Cortex of kidney (tissue), 1 donor: ENCODE results near the gene CLEC4A.
"Not testable (repeated sequence)": the region's sequence is repeated elsewhere in the genome, so short reads cannot be mapped to it uniquely, and the experiment has no call there.

Experiments
- DNase-seq: peaks from one replicate; lab custom pipeline; 2025; lab: John Stamatoyannopoulos, UW

CLEC4A gene

GRCh38 chr12:8123124-8123912, at the start of gene CLEC4A:
Gene CLEC4A (plus strand): TSS chr12:8123617. CDS start chr12:8123879, 262 bp downstream.
- DNase-seq: no peak

GRCh38 chr12:8075935-8076334, 47.5 kb upstream of the CLEC4A start:
- no peak for DNase-seq

GRCh38 chr12:8076366-8076765, 47.1 kb upstream of the CLEC4A start:
- DNase-seq: no peak

GRCh38 chr12:8077207-8077606, 46.2 kb upstream of the CLEC4A start:
- no peak for DNase-seq

DNA sequence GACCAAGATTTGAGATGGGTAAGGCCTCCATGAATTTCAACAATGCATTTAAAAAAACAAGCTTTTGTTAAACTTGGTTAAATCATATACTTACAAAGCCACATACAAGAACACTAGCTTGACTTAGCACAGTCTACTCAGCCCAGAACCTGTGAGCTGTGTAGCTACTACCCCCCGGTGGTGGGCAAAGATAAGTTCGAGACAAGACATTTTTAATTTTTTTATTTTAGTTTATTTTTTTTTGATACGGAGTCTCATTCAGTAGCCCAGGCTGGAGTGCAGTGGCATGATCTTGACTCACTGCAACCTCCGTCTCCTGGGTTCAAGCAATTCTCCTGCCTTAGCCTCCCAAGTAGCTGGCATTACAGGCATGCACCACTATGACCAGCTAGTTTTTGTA, 45.0 kb upstream of the CLEC4A start:
- no peak for DNase-seq

GRCh38 chr12:8078916-8079315, 44.5 kb upstream of the CLEC4A start:
- no peak for DNase-seq

- DNase-seq: no peak
Measured at GRCh38 chr12:8080120-8080519, 43.3 kb upstream of the CLEC4A start.

GRCh38 chr12:8081251-8081920, 42.0 kb upstream of the CLEC4A start:
- no peak for DNase-seq

DNA sequence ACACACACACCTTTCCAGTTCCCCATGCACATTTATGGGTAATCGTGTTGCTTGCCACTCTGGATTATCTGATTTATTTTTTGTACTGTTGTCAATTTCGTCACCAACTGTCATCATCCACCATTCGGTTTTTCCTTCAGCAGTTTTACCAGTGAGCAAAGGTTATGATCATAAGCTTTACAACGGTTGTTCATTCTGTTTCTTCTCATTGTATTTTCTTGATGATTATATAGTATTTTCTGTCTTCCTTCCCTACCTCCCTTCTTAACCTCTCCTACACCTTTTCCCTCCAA, 40.7 kb upstream of the CLEC4A start:
- no peak for DNase-seq

DNA sequence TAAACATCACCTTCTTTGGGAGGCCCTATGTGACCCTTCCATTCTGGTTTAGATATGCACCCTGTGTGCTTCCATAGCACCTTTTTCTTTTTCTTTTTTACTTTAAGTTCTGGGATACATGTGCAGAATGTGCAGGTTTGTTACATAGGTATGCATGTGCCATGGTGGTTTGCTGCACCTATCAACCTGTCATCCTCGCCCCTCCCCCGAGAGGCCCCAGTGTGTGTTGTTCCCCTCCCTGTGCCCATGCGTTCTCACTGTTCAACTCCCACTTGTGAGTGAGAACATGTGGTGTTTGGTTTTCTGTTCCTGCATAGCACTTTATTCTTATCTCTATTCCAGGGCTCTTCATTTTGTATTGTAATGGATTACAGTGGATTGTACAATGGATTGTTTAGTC, 39.1 kb upstream of the CLEC4A start:
- not testable (repeated sequence) for DNase-seq

- DNase-seq: no peak
Measured at GRCh38 chr12:8087666-8088065, 35.8 kb upstream of the CLEC4A start.

GRCh38 chr12:8088574-8088973, 34.8 kb upstream of the CLEC4A start:
- DNase-seq: no peak

DNA sequence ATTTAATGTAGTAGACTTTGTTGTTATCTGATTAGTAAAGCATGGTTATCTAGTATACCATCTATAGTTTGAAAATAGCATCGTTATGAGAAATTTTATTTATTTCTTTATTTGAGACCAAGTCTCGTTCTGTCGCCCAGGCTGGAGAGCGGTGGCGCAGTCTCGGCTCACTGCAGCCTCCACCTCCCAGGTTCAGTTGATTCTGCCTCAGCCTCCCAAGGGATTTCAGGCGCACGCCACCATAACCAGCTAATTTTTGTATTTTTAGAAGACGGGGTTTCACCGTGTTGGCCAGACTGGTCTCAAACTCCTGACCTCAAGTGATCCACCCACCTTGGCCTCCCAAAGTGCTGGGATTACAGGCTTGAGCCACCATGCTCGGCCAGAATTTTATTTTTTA, 34.1 kb upstream of the CLEC4A start:
- DNase-seq: not testable (repeated sequence)

DNA sequence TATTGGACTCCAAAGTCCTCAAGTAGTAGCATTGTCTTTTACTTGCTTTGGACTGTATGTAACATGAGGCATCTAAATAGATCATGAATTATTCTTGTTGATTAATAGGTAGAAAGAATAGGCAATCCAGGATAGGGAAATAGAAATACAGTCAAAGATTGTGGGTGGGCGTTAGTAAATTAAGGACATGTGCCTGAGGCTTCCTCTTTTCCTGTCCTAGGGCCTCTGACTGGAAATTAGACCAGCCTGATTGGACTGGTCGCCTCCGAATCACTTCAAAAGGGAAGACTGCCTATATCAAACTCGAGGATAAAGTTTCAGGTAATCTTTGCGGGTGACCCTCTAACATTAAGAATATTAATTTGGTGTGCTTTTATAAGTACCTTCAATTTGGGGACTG, 33.7 kb upstream of the CLEC4A start:
- no peak for DNase-seq

DNA sequence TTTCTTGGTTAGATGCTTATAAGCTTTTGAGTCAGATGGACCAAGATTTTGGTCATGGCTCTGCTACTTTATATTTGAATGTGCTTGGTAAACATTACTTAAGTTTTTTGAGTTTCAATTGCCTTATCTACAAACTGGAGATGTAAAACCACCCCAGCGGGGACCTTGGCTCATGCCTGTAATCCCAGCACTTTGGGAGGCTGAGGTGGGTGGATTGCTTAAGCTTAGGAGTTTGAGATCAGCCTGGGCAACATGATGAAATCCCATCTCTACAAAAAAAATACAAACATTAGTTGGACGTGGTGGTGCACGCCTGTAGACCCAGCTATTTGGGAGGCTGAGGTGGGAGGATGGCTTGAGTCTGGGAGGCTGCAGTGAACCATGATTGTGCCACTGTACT, 30.1 kb upstream of the CLEC4A start:
- no peak for DNase-seq

DNA sequence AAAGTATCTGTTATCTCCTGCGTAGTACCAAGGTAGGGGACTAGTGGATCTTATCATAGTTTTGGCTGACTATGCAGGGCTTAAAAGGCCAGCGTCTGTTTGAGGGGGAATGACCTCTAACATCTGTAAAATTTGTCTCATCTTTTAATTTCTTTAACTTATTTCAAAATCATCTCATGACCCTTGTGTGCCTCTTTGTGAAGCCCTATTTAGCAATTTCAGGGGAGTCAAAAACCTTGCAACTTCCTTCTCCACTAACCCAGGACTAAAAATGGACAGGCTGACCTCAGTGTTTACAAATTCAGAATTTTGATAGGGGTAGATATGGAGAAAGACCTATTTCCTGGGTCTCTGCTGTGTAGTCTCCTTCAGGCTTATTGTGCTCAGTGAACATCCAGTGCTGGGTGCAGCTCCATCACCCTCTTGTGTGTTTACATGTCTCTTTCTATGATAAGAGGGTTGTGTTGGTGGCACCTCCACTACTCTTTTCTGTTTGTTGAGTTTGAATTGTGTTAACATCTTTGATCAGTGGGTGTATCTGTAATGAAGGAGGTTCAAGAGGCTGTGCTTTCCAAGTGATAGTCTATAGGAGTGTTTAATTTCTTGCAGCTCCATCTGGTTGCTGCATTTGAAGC, 27.0 kb upstream of the CLEC4A start:
- no peak for DNase-seq

- no peak for DNase-seq
Measured at GRCh38 chr12:8099235-8099634, 24.2 kb upstream of the CLEC4A start.

- no peak for DNase-seq
Measured at GRCh38 chr12:8108808-8109398, 14.5 kb upstream of the CLEC4A start.

- DNase-seq: not testable (repeated sequence)
Measured at GRCh38 chr12:8113117-8113516, 10.3 kb upstream of the CLEC4A start.

DNA sequence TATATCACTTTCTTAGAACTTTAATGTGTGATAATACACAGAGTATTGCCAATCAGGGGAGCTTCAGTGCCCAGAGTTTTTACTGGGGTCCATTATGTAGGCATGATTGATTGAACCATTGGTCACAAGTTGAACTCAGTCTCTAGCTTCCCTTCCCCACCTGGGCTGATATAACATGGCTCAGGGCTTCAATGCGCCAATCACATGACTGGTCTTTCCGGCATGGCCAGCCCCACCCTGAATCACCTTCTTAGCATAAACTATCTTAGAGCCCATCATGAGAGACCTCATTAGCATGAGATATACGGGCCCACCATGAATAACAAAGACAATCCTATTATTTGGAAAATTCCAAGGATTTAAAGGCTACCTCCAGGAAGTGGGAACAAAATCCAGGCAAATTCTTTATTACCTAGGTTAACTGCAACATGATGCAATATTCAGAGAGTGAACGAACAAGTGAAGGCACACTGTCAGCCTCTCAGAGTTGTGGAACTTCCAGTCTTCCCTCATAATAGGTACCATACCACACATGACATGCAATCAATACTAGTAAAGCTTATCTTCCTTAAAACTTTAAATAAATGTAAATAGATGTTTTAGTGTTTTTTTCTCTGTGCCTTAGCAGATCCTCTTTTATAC, 3.2 kb upstream of the CLEC4A start:
- DNase-seq: no peak

DNA sequence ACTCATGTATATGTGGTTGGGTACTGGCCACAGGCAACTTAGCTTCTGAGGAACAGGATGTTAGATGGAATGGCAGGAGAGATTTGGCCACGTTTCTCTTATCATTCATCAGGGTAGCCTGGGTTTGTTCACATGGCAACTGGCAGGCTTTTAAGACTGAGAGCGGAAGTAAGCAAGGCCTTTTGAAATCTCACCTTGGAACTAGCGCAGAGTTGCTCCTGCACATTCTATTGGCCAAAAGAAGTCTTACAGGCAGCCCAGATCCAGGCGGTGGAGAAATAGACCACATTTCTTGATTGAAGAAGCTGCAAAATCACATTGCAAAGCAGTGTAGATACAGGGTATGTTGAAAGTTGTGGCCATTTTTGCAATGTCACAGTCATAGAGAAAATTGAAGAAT, 3.7 kb downstream of the CLEC4A start:
- DNase-seq: no peak

- DNase-seq: not testable (repeated sequence)
Measured at GRCh38 chr12:8133636-8134397, 10.4 kb downstream of the CLEC4A start.
